ENCODE measurements around the gene DACH1. TPM values are rescaled to one million over a fixed set of nuclear protein-coding genes. Genes with fewer than 3 reads are reported as not detected.

The DACH1 gene
- total RNA-seq, 1 donor from 2014 or later: not detected

DNA sequence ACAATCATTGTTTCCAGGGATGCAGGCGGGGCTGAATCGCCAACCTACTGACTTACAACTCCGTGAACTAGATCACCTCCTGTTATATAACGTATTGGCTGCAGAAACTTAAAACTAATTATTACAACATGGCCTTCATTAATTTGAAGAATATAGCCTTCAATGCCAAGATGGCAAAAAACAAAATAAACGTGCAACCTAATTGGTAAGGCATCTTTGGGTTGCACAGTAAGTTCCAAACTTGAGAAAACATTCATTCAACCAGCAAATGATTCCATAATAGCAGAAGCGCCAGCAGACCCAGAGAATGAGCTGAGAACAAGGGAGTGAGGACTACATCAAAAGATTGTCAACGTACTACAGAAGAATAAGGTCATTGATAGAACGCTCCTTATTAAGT is 39.8 kb downstream of the DACH1 start:
- FAIRE-seq (no peak), DNase-seq (ENCODE audit: low read depth) (no peak)
- TF ChIP-seq, protein P1, sequence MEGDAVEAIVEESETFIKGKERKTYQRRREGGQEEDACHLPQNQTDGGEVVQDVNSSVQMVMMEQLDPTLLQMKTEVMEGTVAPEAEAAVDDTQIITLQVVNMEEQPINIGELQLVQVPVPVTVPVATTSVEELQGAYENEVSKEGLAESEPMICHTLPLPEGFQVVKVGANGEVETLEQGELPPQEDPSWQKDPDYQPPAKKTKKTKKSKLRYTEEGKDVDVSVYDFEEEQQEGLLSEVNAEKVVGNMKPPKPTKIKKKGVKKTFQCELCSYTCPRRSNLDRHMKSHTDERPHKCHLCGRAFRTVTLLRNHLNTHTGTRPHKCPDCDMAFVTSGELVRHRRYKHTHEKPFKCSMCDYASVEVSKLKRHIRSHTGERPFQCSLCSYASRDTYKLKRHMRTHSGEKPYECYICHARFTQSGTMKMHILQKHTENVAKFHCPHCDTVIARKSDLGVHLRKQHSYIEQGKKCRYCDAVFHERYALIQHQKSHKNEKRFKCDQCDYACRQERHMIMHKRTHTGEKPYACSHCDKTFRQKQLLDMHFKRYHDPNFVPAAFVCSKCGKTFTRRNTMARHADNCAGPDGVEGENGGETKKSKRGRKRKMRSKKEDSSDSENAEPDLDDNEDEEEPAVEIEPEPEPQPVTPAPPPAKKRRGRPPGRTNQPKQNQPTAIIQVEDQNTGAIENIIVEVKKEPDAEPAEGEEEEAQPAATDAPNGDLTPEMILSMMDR (IDR thresholded peaks at IDR 0.05; ENCODE audit: insufficient read depth, low read length, severe bottlenecking): no peak
- no peaks in the 10 kb centered on the region for H3K36me3 ChIP-seq (ENCODE audit: control insufficient read depth, insufficient read depth, low read length)
- H3K27me3 ChIP-seq (ENCODE audit: control insufficient read depth, insufficient read depth, low read length): no peaks in the 10 kb centered on the region
- H3K4me3 ChIP-seq (ENCODE audit: low read depth, low read length): no peak overlapping the region

DNA sequence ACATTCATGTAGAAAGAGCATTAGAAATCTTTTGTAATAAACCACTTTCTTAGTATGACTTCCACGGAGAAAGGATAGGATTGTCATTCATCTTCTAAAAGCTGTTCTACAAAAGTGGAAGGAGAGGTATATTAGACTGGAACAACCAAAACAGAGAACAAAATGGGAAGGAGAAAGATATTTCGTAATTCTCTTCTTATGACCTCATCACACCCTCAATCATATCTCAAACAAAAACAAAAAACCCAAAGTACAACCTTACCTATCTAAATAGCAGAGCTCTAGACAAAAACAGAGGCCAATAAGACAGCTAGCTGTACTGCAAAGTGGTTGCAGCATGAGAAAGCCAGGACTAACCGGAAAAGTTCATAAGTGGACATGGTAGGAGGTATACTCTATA is 46.3 kb downstream of the DACH1 start:
- Histone ChIP-seq H3K4me3 (ENCODE audit: low read depth, low read length) (no peak overlapping the region), H3K36me3 (ENCODE audit: control insufficient read depth, insufficient read depth, low read length) (no peaks in the 10 kb centered on the region), H3K27me3 (ENCODE audit: control insufficient read depth, insufficient read depth, low read length) (no peaks in the 10 kb centered on the region)
- FAIRE-seq (no peak), DNase-seq (ENCODE audit: low read depth) (no peak)
- TF ChIP-seq, protein P1 (IDR thresholded peaks at IDR 0.05; ENCODE audit: insufficient read depth, low read length, severe bottlenecking): no peak

DNA sequence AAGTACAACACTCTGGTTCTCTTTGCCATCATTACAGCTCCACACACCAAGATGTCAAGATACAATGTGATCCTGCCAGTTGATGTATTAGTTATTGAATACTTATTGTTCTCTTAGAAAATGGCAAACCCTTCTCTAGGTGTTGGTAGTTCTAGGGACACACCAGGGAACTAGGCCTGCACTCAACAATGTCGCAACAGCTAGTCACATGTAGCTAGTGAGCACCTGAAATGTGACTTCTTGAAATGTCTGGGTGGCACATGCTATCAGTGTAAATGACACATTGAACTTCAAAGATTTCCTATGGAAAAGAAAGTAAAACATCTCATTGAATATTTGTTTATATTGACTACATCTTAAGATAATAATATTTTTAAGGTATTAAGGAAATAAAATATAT is 49.7 kb downstream of the DACH1 start:
- Histone ChIP-seq H3K27me3 (ENCODE audit: control insufficient read depth, insufficient read depth, low read length) (no peaks in the 10 kb centered on the region), H3K36me3 (ENCODE audit: control insufficient read depth, insufficient read depth, low read length) (no peaks in the 10 kb centered on the region), H3K4me3 (ENCODE audit: low read depth, low read length) (no peak overlapping the region)
- FAIRE-seq (no peak), DNase-seq (ENCODE audit: low read depth) (no peak)
- TF ChIP-seq, protein P1 (IDR thresholded peaks at IDR 0.05; ENCODE audit: insufficient read depth, low read length, severe bottlenecking): no peak

DNA sequence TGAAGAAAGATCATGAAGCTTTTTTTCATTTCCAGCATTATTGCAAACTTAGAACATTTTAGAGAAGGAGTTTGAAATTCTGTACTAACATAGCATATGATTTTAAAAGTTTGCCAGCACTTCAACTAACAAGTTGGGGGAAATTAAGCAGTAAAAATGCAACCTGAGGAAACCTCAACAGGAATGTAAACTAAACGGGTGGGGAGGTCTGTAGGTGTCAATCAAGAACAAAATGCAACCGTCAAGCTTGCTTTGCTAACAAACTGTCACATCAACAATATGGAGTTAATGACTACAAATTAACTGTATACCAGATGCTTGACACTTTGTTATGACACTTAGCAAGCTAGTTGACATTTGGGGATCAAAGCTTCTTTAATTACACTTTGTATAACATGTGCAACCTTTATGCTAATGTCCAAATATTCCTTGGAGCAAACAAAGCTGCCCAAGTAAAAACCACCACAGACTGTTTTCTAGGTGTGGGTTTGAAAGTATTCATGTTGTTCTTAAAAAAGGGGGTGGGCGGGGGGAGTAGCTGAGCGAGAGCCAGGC is 52.1 kb downstream of the DACH1 start:
- FAIRE-seq: no peak
- H3K36me3 ChIP-seq (ENCODE audit: control insufficient read depth, insufficient read depth, low read length): no peaks in the 10 kb centered on the region
- H3K27me3 ChIP-seq (ENCODE audit: control insufficient read depth, insufficient read depth, low read length): no peaks in the 10 kb centered on the region
- TF ChIP-seq, protein P1 (IDR thresholded peaks at IDR 0.05; ENCODE audit: insufficient read depth, low read length, severe bottlenecking): no peak
- no peak overlapping the region for H3K4me3 ChIP-seq (ENCODE audit: low read depth, low read length)
- DNase-seq (ENCODE audit: low read depth): no peak

DNA sequence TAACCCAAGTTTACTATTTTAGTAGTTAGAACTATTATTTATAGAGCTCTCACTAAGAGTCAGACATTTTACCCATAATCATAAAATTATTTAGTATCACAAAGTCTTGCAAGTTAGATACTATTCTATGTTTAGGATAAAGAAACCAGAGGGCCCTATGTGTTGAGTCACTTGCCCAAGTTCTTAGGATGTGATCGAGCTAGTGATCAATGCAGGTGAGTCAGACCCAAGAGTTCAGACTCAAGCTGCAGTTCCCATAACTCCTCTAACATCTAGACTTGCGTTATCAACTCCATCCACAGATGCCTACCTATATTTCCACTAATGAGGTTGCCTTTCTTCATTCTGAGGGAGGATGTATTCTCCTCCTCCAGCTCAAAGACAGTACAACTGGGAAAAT is 53.8 kb downstream of the DACH1 start:
- TF ChIP-seq, protein P1 (IDR thresholded peaks at IDR 0.05; ENCODE audit: insufficient read depth, low read length, severe bottlenecking): no peak
- FAIRE-seq (no peak), DNase-seq (ENCODE audit: low read depth) (peak; percentile 1)
- Histone ChIP-seq H3K36me3 (ENCODE audit: control insufficient read depth, insufficient read depth, low read length) (no peaks in the 10 kb centered on the region), H3K4me3 (ENCODE audit: low read depth, low read length) (no peak overlapping the region), H3K27me3 (ENCODE audit: control insufficient read depth, insufficient read depth, low read length) (no peaks in the 10 kb centered on the region)

DNA sequence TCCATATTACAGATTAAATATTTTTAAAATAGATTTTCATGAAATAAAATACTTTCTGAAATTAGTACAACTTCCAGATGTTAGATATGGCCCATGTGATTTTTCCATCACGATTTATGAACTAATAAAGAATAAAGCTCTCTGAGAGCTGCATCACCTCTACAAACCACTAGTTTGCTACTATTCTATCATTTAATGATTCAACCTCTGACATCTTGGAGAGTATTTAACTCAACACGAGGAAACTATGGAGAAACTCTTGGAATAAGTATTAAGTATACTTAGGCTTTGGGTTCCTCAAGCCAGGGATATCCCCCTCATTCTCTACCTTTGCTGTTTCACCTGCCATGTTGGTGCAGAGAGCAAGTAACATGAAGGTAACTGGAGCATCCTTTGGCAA is 55.7 kb downstream of the DACH1 start:
- TF ChIP-seq, protein P1 (IDR thresholded peaks at IDR 0.05; ENCODE audit: insufficient read depth, low read length, severe bottlenecking): no peak
- no peak overlapping the region for H3K4me3 ChIP-seq (ENCODE audit: low read depth, low read length)
- no peaks in the 10 kb centered on the region for H3K27me3 ChIP-seq (ENCODE audit: control insufficient read depth, insufficient read depth, low read length)
- no peaks in the 10 kb centered on the region for H3K36me3 ChIP-seq (ENCODE audit: control insufficient read depth, insufficient read depth, low read length)
- no peak for DNase-seq (ENCODE audit: low read depth)
- FAIRE-seq: no peak

All from bronchial epithelial cell (primary cell).